Ascending aorta (tissue), 2 donors: ENCODE results near the gene PARN. TPM values are rescaled to one million over a fixed set of nuclear protein-coding genes. Genes with fewer than 3 reads are reported as not detected.

Source experiments
- DNase-seq, 2 donors: peaks; one replicate each; pipeline ENCODE4 v3.0.0-alpha.2; 2019; ENCODE audit warnings: low spot score in 2 of 2
- H3K27ac ChIP-seq, 2 donors: fragments of 200-600 bp; sonication (generic); one replicate each; pipeline ENCODE4 v1.5.1; 2016 to 2017; ENCODE audit warnings: mild to moderate bottlenecking in 1 of 2
- H3K27me3 ChIP-seq: fragments of 200-600 bp; sonication (generic); one replicate; pipeline ENCODE4 v1.5.1; 2017
- H3K36me3 ChIP-seq, 2 donors: fragments of 200-600 bp; sonication (generic); one replicate each; pipeline ENCODE4 v1.5.1; 2016
- H3K4me1 ChIP-seq, 2 donors: fragments of 200-600 bp; sonication (generic); one replicate each; pipeline ENCODE4 v1.5.1; 2016 to 2017; ENCODE audit warnings: mild to moderate bottlenecking in 1 of 2
- H3K4me3 ChIP-seq, 2 donors: fragments of 200-600 bp; sonication (generic); one replicate each; pipeline ENCODE4 v1.5.1; 2016 to 2017; ENCODE audit warnings: mild to moderate bottlenecking in 1 of 2
- H3K9me3 ChIP-seq, 2 donors: fragments of 200-600 bp; sonication (generic); one replicate each; pipeline ENCODE4 v1.5.1; 2016
- intact Hi-C: fragments of 100-400 bp; cut with DNase I; formaldehyde crosslinking; loops from one replicate; pipeline ENCODE4 v1.15.1; 2023
- total RNA-seq: library from RNA; depleted of rRNA; stranded (reverse); fragments of >200 nt; gene quantifications from one replicate; pipeline ENCODE4 v1.1.0, GENCODE V29; 2016
- TF ChIP-seq, protein P1 (sequence below), 3 experiments: fragments of 200-600 bp in 2 of 3; fragments of 450-650 bp in 1 of 3; sonication (generic) in 2 of 3; IDR thresholded peaks; one replicate each; pipeline ENCODE4 v1.5.1; 2016 to 2019; ENCODE audit warnings: antibody characterized with exemption in 3 of 3, mild to moderate bottlenecking in 1 of 3, moderate library complexity in 1 of 3

PARN gene
- total RNA-seq, 1 donor from 2014 or later = 3.8 TPM

DNA sequence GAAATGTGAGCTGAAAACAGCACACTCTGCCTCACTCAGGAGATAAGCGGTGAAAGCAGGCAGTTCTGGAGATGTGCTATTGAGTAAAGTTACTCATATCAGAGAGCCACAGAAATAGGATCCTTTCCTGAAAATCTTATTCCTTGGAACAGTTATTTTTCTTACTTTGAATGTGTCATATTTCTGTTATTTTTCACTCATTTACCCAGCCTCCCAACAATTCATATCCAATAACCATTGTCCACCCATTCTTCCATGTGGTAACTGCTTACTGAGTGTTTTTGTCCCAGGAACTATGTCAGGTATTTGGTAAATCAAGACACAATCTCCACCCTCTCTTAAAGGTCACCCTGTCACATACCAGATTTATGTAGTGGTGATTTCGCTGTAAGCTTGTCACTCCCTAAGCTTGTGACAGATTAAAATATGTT is 144.9 kb downstream of the PARN start:
- intact Hi-C loops = loop anchor here (5.0 kb wide), 2 partner anchors 88 to 178 kb away; no protein-coding TSS in a partner anchor
- Histone ChIP-seq H3K36me3 (peaks cover 0 to 17% of the 10 kb centered on the region in 2 donors), H3K9me3 (no peaks in the 10 kb centered on the region), H3K27me3 (no peaks in the 10 kb centered on the region), H3K27ac (no peak overlapping the region), H3K4me3 (no peak overlapping the region), H3K4me1 (peaks cover 3 to 16% of the 10 kb centered on the region in 2 donors)
- no peak for DNase-seq
- TF ChIP-seq, protein P1, sequence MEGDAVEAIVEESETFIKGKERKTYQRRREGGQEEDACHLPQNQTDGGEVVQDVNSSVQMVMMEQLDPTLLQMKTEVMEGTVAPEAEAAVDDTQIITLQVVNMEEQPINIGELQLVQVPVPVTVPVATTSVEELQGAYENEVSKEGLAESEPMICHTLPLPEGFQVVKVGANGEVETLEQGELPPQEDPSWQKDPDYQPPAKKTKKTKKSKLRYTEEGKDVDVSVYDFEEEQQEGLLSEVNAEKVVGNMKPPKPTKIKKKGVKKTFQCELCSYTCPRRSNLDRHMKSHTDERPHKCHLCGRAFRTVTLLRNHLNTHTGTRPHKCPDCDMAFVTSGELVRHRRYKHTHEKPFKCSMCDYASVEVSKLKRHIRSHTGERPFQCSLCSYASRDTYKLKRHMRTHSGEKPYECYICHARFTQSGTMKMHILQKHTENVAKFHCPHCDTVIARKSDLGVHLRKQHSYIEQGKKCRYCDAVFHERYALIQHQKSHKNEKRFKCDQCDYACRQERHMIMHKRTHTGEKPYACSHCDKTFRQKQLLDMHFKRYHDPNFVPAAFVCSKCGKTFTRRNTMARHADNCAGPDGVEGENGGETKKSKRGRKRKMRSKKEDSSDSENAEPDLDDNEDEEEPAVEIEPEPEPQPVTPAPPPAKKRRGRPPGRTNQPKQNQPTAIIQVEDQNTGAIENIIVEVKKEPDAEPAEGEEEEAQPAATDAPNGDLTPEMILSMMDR (IDR thresholded peaks at IDR 0.05) = no peak

DNA sequence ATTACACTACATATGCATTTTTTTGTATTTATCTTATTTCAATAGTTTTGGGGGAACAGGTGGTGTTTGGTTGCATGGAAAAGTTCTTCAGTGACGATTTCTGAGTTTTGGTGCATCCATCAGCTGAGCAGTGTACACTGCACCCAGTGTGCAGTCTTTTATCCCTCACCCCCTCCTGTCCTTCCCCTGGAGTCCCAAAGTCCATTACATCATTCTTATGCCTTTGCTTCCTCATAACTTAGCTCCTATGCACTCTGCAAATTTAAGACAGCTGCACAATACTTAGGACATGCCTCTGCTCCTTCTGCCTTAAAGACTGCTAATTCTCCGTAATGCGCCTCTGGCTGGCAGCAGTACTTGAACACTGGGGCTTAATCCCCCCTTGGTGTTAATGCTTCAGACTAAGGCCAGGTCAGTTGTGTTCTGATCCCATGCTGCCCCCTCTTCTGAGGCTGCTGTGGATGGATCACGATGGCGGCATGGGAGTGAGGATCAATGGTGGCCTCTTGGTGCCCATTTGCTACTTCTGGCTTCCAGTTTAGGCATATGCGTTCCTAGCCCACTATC is 146.2 kb downstream of the PARN start:
- no peak overlapping the region for H3K4me3 ChIP-seq
- no peak overlapping the region for H3K27ac ChIP-seq
- peaks cover 3 to 16% of the 10 kb centered on the region in 2 donors for H3K4me1 ChIP-seq
- TF ChIP-seq, protein P1 (IDR thresholded peaks at IDR 0.05) = no peak
- peaks cover 0 to 2% of the 10 kb centered on the region in 2 donors for H3K9me3 ChIP-seq
- H3K36me3 ChIP-seq = peaks cover 0 to 24% of the 10 kb centered on the region in 2 donors
- intact Hi-C loops = no loop called here
- DNase-seq = no peak
- H3K27me3 ChIP-seq = no peaks in the 10 kb centered on the region

DNA sequence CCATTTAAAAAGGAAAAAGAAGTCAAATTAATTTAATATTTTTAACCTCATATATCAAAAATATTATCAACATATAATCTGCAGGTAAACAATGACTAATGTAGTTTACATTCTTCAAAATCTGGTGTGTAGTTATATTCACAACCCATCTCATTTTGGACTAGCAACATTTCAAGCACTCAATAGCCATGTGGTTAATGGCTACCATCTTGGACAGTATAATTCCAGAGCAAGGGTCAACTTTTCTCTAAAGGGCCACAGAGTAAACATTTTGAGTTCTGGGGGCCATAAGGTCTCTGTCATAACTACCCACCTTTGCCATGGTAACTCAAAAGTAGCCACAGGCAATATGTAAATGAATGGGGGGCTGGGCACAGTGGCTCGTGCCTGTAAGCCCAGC is 153.9 kb downstream of the PARN start:
- peaks cover 0 to 15% of the 10 kb centered on the region in 2 donors for H3K36me3 ChIP-seq
- TF ChIP-seq, protein P1 (IDR thresholded peaks at IDR 0.05) = no peak
- H3K4me1 ChIP-seq = no peaks in the 10 kb centered on the region
- DNase-seq = no peak
- peaks cover 0 to 11% of the 10 kb centered on the region in 2 donors for H3K9me3 ChIP-seq
- H3K27me3 ChIP-seq = no peaks in the 10 kb centered on the region
- H3K27ac ChIP-seq = no peak overlapping the region
- no peak overlapping the region for H3K4me3 ChIP-seq
- intact Hi-C loops = no loop called here

DNA sequence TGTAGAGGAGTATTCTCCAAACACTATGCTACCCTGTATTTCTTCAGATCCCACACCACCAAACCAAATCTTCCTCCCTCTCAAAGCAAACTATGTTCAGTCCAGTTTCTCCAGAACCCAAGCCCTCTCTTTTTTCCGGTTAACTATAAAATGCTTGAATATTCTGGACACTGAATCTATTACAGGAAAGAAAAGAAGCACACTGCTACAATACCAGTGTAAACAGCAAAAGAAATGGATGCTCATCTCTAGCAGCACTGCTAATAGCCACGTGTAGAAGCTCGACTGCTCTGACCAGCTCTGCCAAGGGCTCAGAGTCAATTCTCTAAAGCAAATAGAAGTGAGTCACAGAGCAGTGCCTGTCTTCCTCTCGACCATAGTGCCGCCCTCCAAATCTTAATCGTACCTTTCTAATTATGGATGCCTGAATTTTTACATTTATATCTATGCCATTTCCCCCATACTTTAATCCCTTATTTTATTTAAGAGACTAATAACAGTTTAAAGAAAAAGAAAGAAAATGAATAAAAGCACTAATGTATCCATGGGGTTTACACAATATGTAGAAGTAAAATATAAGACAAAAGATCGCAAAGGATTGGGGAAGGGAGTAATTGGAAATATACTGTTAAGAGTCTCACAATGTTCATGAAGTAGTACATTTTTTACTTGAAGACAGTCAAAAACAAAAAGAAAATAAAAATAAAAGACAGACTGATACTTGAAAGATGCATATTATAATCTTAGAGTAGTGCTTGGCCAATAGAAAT is 154.5 kb downstream of the PARN start:
- intact Hi-C loops = no loop called here
- peaks cover 0 to 11% of the 10 kb centered on the region in 2 donors for H3K36me3 ChIP-seq
- H3K27ac ChIP-seq = no peak overlapping the region
- TF ChIP-seq, protein P1 (IDR thresholded peaks at IDR 0.05) = no peak
- H3K27me3 ChIP-seq = no peaks in the 10 kb centered on the region
- no peak overlapping the region for H3K4me3 ChIP-seq
- DNase-seq = no peak
- H3K9me3 ChIP-seq = peaks cover 0 to 11% of the 10 kb centered on the region in 2 donors
- no peaks in the 10 kb centered on the region for H3K4me1 ChIP-seq

DNA sequence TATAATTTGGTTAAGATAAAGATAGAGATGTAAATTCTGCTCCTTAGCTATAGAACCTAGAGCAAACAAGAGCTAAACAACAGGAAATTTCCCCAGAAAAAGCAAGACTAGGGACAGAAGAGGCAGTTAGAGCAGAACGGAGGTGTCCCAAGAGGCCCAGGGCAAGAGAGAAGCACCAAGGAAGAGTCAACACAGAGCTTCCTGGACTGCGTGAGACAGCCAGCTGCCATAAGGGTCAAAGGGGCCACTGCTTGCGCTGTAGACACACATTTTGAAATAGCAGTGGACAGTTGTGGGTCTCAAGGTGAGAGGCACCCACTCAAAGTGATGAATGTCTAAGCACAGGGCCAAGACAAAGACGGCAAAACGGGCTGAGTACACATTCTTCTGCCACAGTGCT is 156.6 kb downstream of the PARN start:
- no peak overlapping the region for H3K27ac ChIP-seq
- no peak for DNase-seq
- peaks cover 0 to 5% of the 10 kb centered on the region in 2 donors for H3K9me3 ChIP-seq
- intact Hi-C loops = no loop called here
- no peaks in the 10 kb centered on the region for H3K4me1 ChIP-seq
- no peaks in the 10 kb centered on the region for H3K27me3 ChIP-seq
- no peak overlapping the region for H3K4me3 ChIP-seq
- H3K36me3 ChIP-seq = no peaks in the 10 kb centered on the region
- TF ChIP-seq, protein P1 (IDR thresholded peaks at IDR 0.05) = no peak
